NT2/D1 (cell line): ENCODE measurements around the gene AGRN.

Source experiments
- SUZ12 ChIP-seq: IDR thresholded peaks from 2 replicates; pipeline ENCODE4 v1.6.1; 2011; ENCODE audit not compliant: insufficient read length, insufficient read depth; ENCODE audit errors: extremely low read depth
- YY1 ChIP-seq: IDR thresholded peaks from 2 replicates; pipeline ENCODE4 v1.6.1; 2011; ENCODE audit not compliant: insufficient read length, insufficient read depth
- ZNF274 ChIP-seq: IDR thresholded peaks from 2 replicates; pipeline ENCODE4 v1.6.1; 2011; ENCODE audit warnings: mild to moderate bottlenecking, low read depth, low read length

GRCh38 chr1:1082239-1082775, 62.4 kb downstream of the AGRN start:
- TF ChIP-seq YY1 (no peak), ZNF274 (no peak), SUZ12 (no peak)
